ENCODE results near the gene CPM. TPM values are rescaled to one million over a fixed set of nuclear protein-coding genes. Genes with fewer than 3 reads are reported as not detected.

The CPM gene
- total RNA-seq, 1 experiment from 2014 or later, result 0.96 TPM

- Mint-ChIP-seq H3K27ac (no peak overlapping the region), H3K4me1 (no peaks in the 10 kb centered on the region), H3K36me3 (no peaks in the 10 kb centered on the region), H3K4me3 (no peak overlapping the region), H3K9me3 (peaks cover 4% of the 10 kb centered on the region), H3K27me3 (ENCODE audit: low read depth) (no peaks in the 10 kb centered on the region)
- ChIA-PET CTCF (no interaction called here), POLR2A (no interaction called here)
- ATAC-seq (no peak), DNase-seq (ENCODE audit: low spot score) (no peak)
- TF ChIP-seq TEAD4 (CRISPR knock-in tag; IDR thresholded peaks at IDR 0.05) (no peak), FOXP4 (CRISPR knock-in tag; IDR thresholded peaks at IDR 0.05) (no peak), FOXJ3 (CRISPR knock-in tag; IDR thresholded peaks at IDR 0.05; ENCODE audit: borderline replicate concordance) (no peak), RORB (CRISPR knock-in tag; IDR thresholded peaks at IDR 0.05) (no peak), ZNF423 (CRISPR knock-in tag; IDR thresholded peaks at IDR 0.05) (no peak), AFF4 (CRISPR knock-in tag; IDR thresholded peaks at IDR 0.05; ENCODE audit: borderline replicate concordance) (no peak), GRHL2 (CRISPR knock-in tag; IDR thresholded peaks at IDR 0.05; ENCODE audit: insufficient replicate concordance, severe bottlenecking) (no peak), TEAD1 (CRISPR knock-in tag; IDR thresholded peaks at IDR 0.05) (no peak), ZNF232 (CRISPR knock-in tag; IDR thresholded peaks at IDR 0.05) (no peak), CDX4 (CRISPR knock-in tag; IDR thresholded peaks at IDR 0.05; ENCODE audit: borderline replicate concordance) (no peak), RELA (CRISPR knock-in tag; IDR thresholded peaks at IDR 0.05; ENCODE audit: borderline replicate concordance) (no peak), ARID4B (CRISPR knock-in tag; IDR thresholded peaks at IDR 0.05; ENCODE audit: borderline replicate concordance) (no peak)
These were observed 21.7 kb downstream of the CPM start for GRCh38 chr12:68911197-68911718.

- no peak for ATAC-seq
These were observed 22.8 kb downstream of the CPM start for GRCh38 chr12:68910128-68910527.

More at GRCh38 chr12:68910128-68910527, 22.8 kb downstream of the CPM start:
- ChIA-PET CTCF (no interaction called here), POLR2A (no interaction called here)
- DNase-seq (ENCODE audit: low spot score), result no peak
- TF ChIP-seq TEAD4 (CRISPR knock-in tag; IDR thresholded peaks at IDR 0.05) (no peak), ZNF396 (CRISPR knock-in tag; IDR thresholded peaks at IDR 0.05; ENCODE audit: borderline replicate concordance) (no peak), GTF2I (CRISPR knock-in tag; conservative IDR thresholded peaks at IDR 0.05) (no peak), SMAD3 (CRISPR knock-in tag; IDR thresholded peaks at IDR 0.05; ENCODE audit: borderline replicate concordance) (no peak), ZNF416 (CRISPR knock-in tag; IDR thresholded peaks at IDR 0.05) (no peak), FOXP1 (CRISPR knock-in tag; IDR thresholded peaks at IDR 0.05; ENCODE audit: borderline replicate concordance) (no peak), NR1H2 (CRISPR knock-in tag; IDR thresholded peaks at IDR 0.05) (no peak), ESRRA (CRISPR knock-in tag; IDR thresholded peaks at IDR 0.05; ENCODE audit: borderline replicate concordance) (no peak), ZBTB21 (CRISPR knock-in tag; IDR thresholded peaks at IDR 0.05; ENCODE audit: borderline replicate concordance) (no peak), HMGA2 (CRISPR knock-in tag; IDR thresholded peaks at IDR 0.05) (no peak), USF2 (CRISPR knock-in tag; IDR thresholded peaks at IDR 0.05) (no peak), ZNF121 (CRISPR knock-in tag; IDR thresholded peaks at IDR 0.05) (no peak)
- Mint-ChIP-seq H3K27me3 (ENCODE audit: low read depth) (no peaks in the 10 kb centered on the region), H3K9me3 (peaks cover 4% of the 10 kb centered on the region), H3K36me3 (no peaks in the 10 kb centered on the region), H3K4me3 (no peak overlapping the region), H3K4me1 (no peaks in the 10 kb centered on the region), H3K27ac (no peak overlapping the region)

Measured in WTC11 (cell line).